ENCODE results near the gene PPP1R12C. TPM values are rescaled to one million over a fixed set of nuclear protein-coding genes. Genes with fewer than 3 reads are reported as not detected.

PPP1R12C gene
- total RNA-seq = 146 TPM
- polyA plus RNA-seq (ENCODE audit: insufficient read depth, low read depth, low replicate concordance) = 89.0 TPM
- long read RNA-seq, donor 1, partial matches to known transcripts = 0 of 1 reads
- long read RNA-seq, donor 1, other reads (novel, unspliced or antisense) = 0 of 1 reads
- long read RNA-seq, donor 2, full-length matches to known transcripts = 2 of 2 reads
- long read RNA-seq, donor 2, partial matches to known transcripts = 0 of 2 reads
- long read RNA-seq, donor 2, other reads (novel, unspliced or antisense) = 0 of 2 reads
- long read RNA-seq, donor 3, partial matches to known transcripts = 0 of 1 reads
- long read RNA-seq, donor 3, other reads (novel, unspliced or antisense) = 0 of 1 reads
- long read RNA-seq, donor 4, full-length matches to known transcripts = 1 of 1 reads
- long read RNA-seq, donor 4, partial matches to known transcripts = 0 of 1 reads
- long read RNA-seq, donor 4, other reads (novel, unspliced or antisense) = 0 of 1 reads
- long read RNA-seq, donor 5 = 0 reads
- long read RNA-seq, donor 6 = 0 reads
- long read RNA-seq, donor 7, partial matches to known transcripts = 54 of 85 reads
- long read RNA-seq, donor 7, other reads (novel, unspliced or antisense) = 26 of 85 reads
- long read RNA-seq, donor 8, full-length matches to known transcripts = 2 of 2 reads
- long read RNA-seq, donor 8, partial matches to known transcripts = 0 of 2 reads
- long read RNA-seq, donor 8, other reads (novel, unspliced or antisense) = 0 of 2 reads
- long read RNA-seq, donor 9 = 0 reads
- long read RNA-seq, donor 10 = 0 reads

DNA sequence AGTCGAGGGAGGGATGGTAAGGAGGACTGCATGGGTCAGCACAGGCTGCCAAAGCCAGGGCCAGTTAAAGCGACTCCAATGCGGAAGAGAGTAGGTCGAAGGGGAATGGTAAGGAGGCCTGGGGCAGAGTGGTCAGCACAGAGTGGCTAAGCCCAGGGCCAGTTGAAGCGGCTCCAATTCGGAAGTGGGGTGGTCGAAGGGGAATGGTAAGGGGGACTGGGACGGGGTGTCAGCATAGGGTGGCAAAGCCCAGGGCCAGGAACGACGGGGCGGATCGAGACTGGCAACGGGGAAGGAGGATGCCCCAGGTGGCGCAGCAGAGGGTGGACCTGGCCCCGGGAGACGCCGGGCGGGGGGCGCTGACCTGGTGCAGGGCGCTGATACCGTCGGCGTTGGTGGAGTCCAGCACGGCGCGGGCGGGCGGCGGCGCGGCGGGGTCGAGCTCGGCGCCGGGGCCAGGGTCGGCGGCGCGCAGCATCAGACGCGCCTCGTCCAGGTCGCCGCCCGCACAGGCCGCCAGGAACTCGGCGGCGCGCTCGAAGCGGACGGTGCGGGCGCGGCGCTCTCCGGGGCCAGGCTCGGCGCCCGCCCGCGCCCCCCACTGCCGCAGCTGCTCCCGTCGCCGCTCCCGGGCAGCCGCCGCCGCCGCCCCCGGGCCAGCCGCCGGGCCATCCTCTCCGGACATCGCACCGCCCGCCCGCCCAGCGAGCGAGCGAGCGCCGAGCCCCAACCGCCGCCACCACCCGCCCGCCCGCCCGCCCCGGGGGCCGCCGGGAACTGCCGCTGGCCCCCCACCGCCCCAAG is at the start of gene PPP1R12C:
PPP1R12C (minus strand) TSS at position 779 of the 804 bp plus-strand sequence; CDS start at position 685, 94 bp downstream.
- Histone ChIP-seq H3K4me1 (ENCODE audit: control insufficient read depth in 2 of 3, insufficient read depth in 2 of 3, low read depth in 1 of 3, low read length in 3 of 3) (peaks cover 0 to 26% (median 0%) of the 10 kb centered on the region in 3 donors), H3K9me3 (ENCODE audit: control insufficient read depth in 2 of 3, insufficient read depth in 1 of 3, low read length in 3 of 3) (no peaks in the 10 kb centered on the region), H3K9ac (ENCODE audit: low read length in 3 of 3) (peak within 1 kb of the TSS; percentile 83 to 93 (median 89)), H3K27ac (ENCODE audit: low read depth in 2 of 2, low read length in 2 of 2) (peak within 1 kb of the TSS; percentile 79 to 89), H3K36me3 (ENCODE audit: control insufficient read depth in 2 of 3, insufficient read depth in 3 of 3, low read length in 3 of 3) (no peaks in the 10 kb centered on the region), H3K4me3 (ENCODE audit: low read length in 3 of 3) (peak within 1 kb of the TSS; percentile 77 to 94 (median 89)), H3K27me3 (ENCODE audit: control insufficient read depth, insufficient read depth, low read length) (no peaks in the 10 kb centered on the region)
- intact Hi-C loops (cut with DNase I) = no loop called here
- FAIRE-seq (no peak), DNase-seq (peak in 4 of 5 donors; percentile 11 to 84 (median 59))
- no peak for TF ChIP-seq CTCF (IDR thresholded peaks at IDR 0.05; ENCODE audit: borderline replicate concordance, extremely low read depth, insufficient read depth)

- FAIRE-seq (peak; percentile 68), DNase-seq (peak; percentile 98 to 99 (median 98))
- Histone ChIP-seq H3K9me3 (ENCODE audit: control insufficient read depth in 2 of 3, insufficient read depth in 1 of 3, low read length in 3 of 3) (no peaks in the 10 kb centered on the region), H3K27ac (ENCODE audit: low read depth in 2 of 2, low read length in 2 of 2) (no peak within 1 kb of the TSS), H3K4me1 (ENCODE audit: control insufficient read depth in 2 of 3, insufficient read depth in 2 of 3, low read depth in 1 of 3, low read length in 3 of 3) (no peaks in the 10 kb centered on the region), H3K9ac (ENCODE audit: low read length in 3 of 3) (peak within 1 kb of the TSS in 1 of 3 donors; percentile 12), H3K36me3 (ENCODE audit: control insufficient read depth in 2 of 3, insufficient read depth in 3 of 3, low read length in 3 of 3) (no peaks in the 10 kb centered on the region), H3K4me3 (ENCODE audit: low read length in 3 of 3) (peak within 1 kb of the TSS; percentile 51 to 64 (median 53)), H3K27me3 (ENCODE audit: control insufficient read depth, insufficient read depth, low read length) (peaks cover 10% of the 10 kb centered on the region)
- intact Hi-C loops (cut with DNase I) = no loop called here
- TF ChIP-seq CTCF (IDR thresholded peaks at IDR 0.05; ENCODE audit: borderline replicate concordance, extremely low read depth, insufficient read depth) = no peak
Observed at GRCh38 chr19:55166530-55167268, 49.3 kb upstream of the PPP1R12C start, which contains the start of gene DNAAF3. TSS of gene DNAAF3 (minus strand) at chr19:55166613. CDS start at chr19:55166413, 200 bp downstream.

DNA sequence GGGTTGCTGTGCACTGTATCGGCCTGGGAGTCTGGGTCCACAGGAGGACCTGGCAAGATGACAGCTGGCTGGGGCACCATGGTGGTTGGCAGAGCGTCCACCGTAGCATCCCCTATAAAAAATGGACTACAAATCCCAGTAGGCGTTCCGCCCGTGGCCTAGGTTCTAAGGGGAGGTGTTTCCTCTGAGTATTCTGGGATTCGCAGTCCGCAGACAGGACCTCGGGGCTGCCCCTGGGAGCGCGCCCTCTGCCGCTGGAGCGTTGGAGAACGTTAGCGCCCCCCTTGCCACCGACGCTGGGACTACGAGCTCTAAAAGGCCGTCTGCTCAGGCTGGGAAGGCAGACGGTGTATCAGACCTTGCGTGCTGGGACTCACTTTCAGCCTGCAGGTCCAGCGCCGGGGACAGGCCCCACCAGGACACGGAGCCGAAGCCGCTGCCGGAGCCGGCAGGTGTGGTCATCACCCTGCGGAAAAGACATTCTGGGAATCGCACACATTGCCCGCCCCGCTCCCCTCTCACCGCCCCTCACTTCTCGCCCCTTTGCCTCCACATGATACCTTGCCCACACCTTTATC is 48.6 kb upstream of the PPP1R12C start:
- H3K27me3 ChIP-seq (ENCODE audit: control insufficient read depth, insufficient read depth, low read length) = peaks cover 9% of the 10 kb centered on the region
- no peaks in the 10 kb centered on the region for H3K4me1 ChIP-seq (ENCODE audit: control insufficient read depth in 2 of 3, insufficient read depth in 2 of 3, low read depth in 1 of 3, low read length in 3 of 3)
- peak overlapping the region in 1 of 3 donors; percentile 12 for H3K9ac ChIP-seq (ENCODE audit: low read length in 3 of 3)
- TF ChIP-seq CTCF (IDR thresholded peaks at IDR 0.05; ENCODE audit: borderline replicate concordance, extremely low read depth, insufficient read depth) = peak; percentile 26
- DNase-seq = peak; percentile 80 to 88 (median 84)
- no peak overlapping the region for H3K27ac ChIP-seq (ENCODE audit: low read depth in 2 of 2, low read length in 2 of 2)
- intact Hi-C loops (cut with DNase I) = no loop called here
- H3K9me3 ChIP-seq (ENCODE audit: control insufficient read depth in 2 of 3, insufficient read depth in 1 of 3, low read length in 3 of 3) = no peaks in the 10 kb centered on the region
- peak overlapping the region; percentile 51 to 64 (median 53) for H3K4me3 ChIP-seq (ENCODE audit: low read length in 3 of 3)
- H3K36me3 ChIP-seq (ENCODE audit: control insufficient read depth in 2 of 3, insufficient read depth in 3 of 3, low read length in 3 of 3) = no peaks in the 10 kb centered on the region
- no peak for FAIRE-seq
